Neuronal stem cell (in vitro differentiated cells): ENCODE results near the gene ART4.

Experiments used
- DNase-seq: peaks from one replicate; pipeline ENCODE4 v3.0.0-alpha.2; 2013; ENCODE audit warnings: low spot score
- H2AFZ ChIP-seq: one replicate; pipeline ENCODE4 v1.6.1; 2013; ENCODE audit warnings: mild to moderate bottlenecking, low read length, inconsistent platforms
- H2AK5ac ChIP-seq: 2 replicates; pipeline ENCODE4 v1.6.1; 2013; ENCODE audit warnings: low read depth, mild to moderate bottlenecking, inconsistent platforms, low read length, moderate library complexity, mixed read lengths
- H2BK120ac ChIP-seq: 2 replicates; pipeline ENCODE4 v1.6.1; 2013; ENCODE audit warnings: low read depth, mild to moderate bottlenecking, inconsistent platforms, low read length, moderate library complexity, mixed read lengths
- H2BK12ac ChIP-seq: one replicate; pipeline ENCODE4 v1.6.1; 2013; ENCODE audit warnings: low read length, inconsistent platforms
- H2BK15ac ChIP-seq: 2 replicates; pipeline ENCODE4 v1.6.1; 2013; ENCODE audit warnings: mild to moderate bottlenecking, low read length, inconsistent platforms, mixed read lengths
- H2BK5ac ChIP-seq: one replicate; pipeline ENCODE4 v1.6.1; 2013; ENCODE audit warnings: inconsistent platforms, mild to moderate bottlenecking, low read length, moderate library complexity
- H3K14ac ChIP-seq: one replicate; pipeline ENCODE4 v1.6.1; 2013; ENCODE audit warnings: low read length, inconsistent platforms
- H3K18ac ChIP-seq: 2 replicates; pipeline ENCODE4 v1.6.1; 2013; ENCODE audit warnings: low read length, inconsistent platforms
- H3K23ac ChIP-seq: 2 replicates; pipeline ENCODE4 v1.6.1; 2013; ENCODE audit warnings: low read depth, mild to moderate bottlenecking, mixed read lengths, low read length, inconsistent platforms; ENCODE audit not compliant: poor library complexity
- H3K27ac ChIP-seq: replicated peaks from 3 replicates; pipeline ENCODE4 v1.5.1; 2013; ENCODE audit warnings: low read length, inconsistent platforms
- H3K27me3 ChIP-seq, 3 experiments: 2 replicates each; pipeline ENCODE4 v1.6.1; 2013; ENCODE audit warnings: low read length in 3 of 3, mild to moderate bottlenecking in 2 of 3, inconsistent platforms in 1 of 3, low read depth in 1 of 3, mixed read lengths in 1 of 3, moderate library complexity in 1 of 3; ENCODE audit not compliant: control insufficient read depth in 3 of 3, insufficient read depth in 3 of 3
- H3K36me3 ChIP-seq, 2 donors: replicated peaks in 1 of 2; 2 replicates each; pipeline ENCODE4 v1.6.1; 2013; ENCODE audit warnings: low read length in 2 of 2; ENCODE audit not compliant: control insufficient read depth in 2 of 2, insufficient read depth in 2 of 2
- H3K4ac ChIP-seq: 2 replicates; pipeline ENCODE4 v1.6.1; 2013; ENCODE audit warnings: inconsistent platforms, mild to moderate bottlenecking, low read length, moderate library complexity
- H3K4me1 ChIP-seq, 2 donors: 1 replicate in 1 of 2; 2 replicates in 1 of 2; pipeline ENCODE4 v1.6.1; 2013; ENCODE audit warnings: low read length in 2 of 2, low read depth in 1 of 2; ENCODE audit not compliant: control insufficient read depth in 2 of 2, insufficient read depth in 1 of 2
- H3K4me2 ChIP-seq: one replicate; pipeline ENCODE4 v1.6.1; 2013; ENCODE audit warnings: mild to moderate bottlenecking, low read length, inconsistent platforms; ENCODE audit not compliant: insufficient read depth, poor library complexity, severe bottlenecking
- H3K4me3 ChIP-seq, 2 donors: 2 replicates each; pipeline ENCODE4 v1.5.1; 2013; ENCODE audit warnings: low read length in 2 of 2, mild to moderate bottlenecking in 2 of 2, inconsistent platforms in 1 of 2, moderate library complexity in 1 of 2
- H3K79me1 ChIP-seq: one replicate; pipeline ENCODE4 v1.6.1; 2013; ENCODE audit warnings: low read depth, mild to moderate bottlenecking, inconsistent platforms, low read length, moderate library complexity
- H3K9ac ChIP-seq: one replicate; pipeline ENCODE4 v1.6.1; 2013; ENCODE audit warnings: mild to moderate bottlenecking, low read depth, low read length, inconsistent platforms; ENCODE audit not compliant: poor library complexity
- H3K9me3 ChIP-seq, 2 donors: replicated peaks in 1 of 2; 2 replicates each; pipeline versions ENCODE3 to v1.6.1; 2013; ENCODE audit warnings: low read length in 2 of 2, mild to moderate bottlenecking in 2 of 2, inconsistent platforms in 1 of 2, low read depth in 1 of 2, mixed read lengths in 1 of 2, moderate library complexity in 1 of 2; ENCODE audit not compliant: control insufficient read depth in 2 of 2, insufficient read depth in 1 of 2
- H4K8ac ChIP-seq: one replicate; pipeline ENCODE4 v1.6.1; 2013; ENCODE audit warnings: low read depth, mild to moderate bottlenecking, inconsistent platforms, low read length, moderate library complexity
- H4K91ac ChIP-seq: one replicate; pipeline ENCODE4 v1.6.1; 2013; ENCODE audit warnings: low read length, low read depth, mild to moderate bottlenecking, inconsistent platforms; ENCODE audit not compliant: poor library complexity
- WGBS, 2 donors: extraction: QIAGEN DNeasy Blood & Tissue Kit; methylation state at CpG; one replicate each; pipeline ENCODE4 v1.1.7; 2013; ENCODE audit warnings: missing lambda C conversion rate in 2 of 2, mixed read lengths in 1 of 2; ENCODE audit not compliant: insufficient read length in 2 of 2, insufficient replicate concordance in 1 of 2; ENCODE audit errors: extremely low coverage in 2 of 2; 5-methylcytosine and 5-hydroxymethylcytosine counted together

ART4 gene

GRCh38 chr12:14841761-14842160, 1.6 kb downstream of the ART4 start:
- Histone ChIP-seq H4K91ac (no peak overlapping the region), H4K8ac (no peak overlapping the region), H3K36me3 (no peaks in the 10 kb centered on the region), H3K4me1 (peaks cover 0 to 2% of the 10 kb centered on the region in 2 donors), H3K14ac (no peak overlapping the region), H3K4me3 (no peak overlapping the region), H3K18ac (no peak overlapping the region), H3K79me1 (no peaks in the 10 kb centered on the region), H2AK5ac (no peak overlapping the region), H3K9ac (no peak overlapping the region), H3K23ac (no peak overlapping the region), H3K27ac (no peak overlapping the region), H2BK12ac (no peak overlapping the region), H2BK15ac (no peak overlapping the region), H3K9me3 (peaks cover 0 to 4% of the 10 kb centered on the region in 2 donors), H2BK120ac (no peak overlapping the region), H2BK5ac (no peak overlapping the region), H3K4ac (no peak overlapping the region), H3K27me3 (no peaks in the 10 kb centered on the region), H3K4me2 (no peak overlapping the region), H2AFZ (no peak overlapping the region)
- WGBS, 2 donors = no CpG with 5 or more reads among the region's 3 CpGs
- DNase-seq = no peak

DNA sequence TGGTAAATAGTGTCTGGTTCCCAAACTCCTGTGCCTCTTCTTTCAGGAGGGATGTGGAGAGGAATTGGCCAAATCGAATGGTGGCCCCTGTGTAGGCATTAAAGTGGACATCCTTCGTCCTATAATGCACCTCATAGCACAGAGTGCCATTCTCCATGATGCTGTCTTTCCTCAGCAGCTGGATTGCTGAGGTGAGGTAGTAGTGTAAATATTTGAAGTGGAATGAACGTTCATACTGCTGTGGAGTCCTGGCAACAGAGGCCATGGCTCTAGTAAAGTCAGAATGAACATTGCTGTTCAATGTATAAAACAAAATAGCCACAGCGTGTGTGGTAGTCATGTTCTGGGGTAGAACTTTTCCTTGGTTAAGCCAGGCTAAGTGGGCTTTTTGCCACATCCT, 2.7 kb downstream of the ART4 start:
- H3K4me2 ChIP-seq = no peak overlapping the region
- H3K27ac ChIP-seq = no peak overlapping the region
- H2AFZ ChIP-seq = no peak overlapping the region
- H3K27me3 ChIP-seq = no peaks in the 10 kb centered on the region
- H2AK5ac ChIP-seq = no peak overlapping the region
- H4K91ac ChIP-seq = no peak overlapping the region
- no peak for DNase-seq
- H3K9me3 ChIP-seq = peaks cover 0 to 4% of the 10 kb centered on the region in 2 donors
- no peak overlapping the region for H3K4ac ChIP-seq
- no peak overlapping the region for H3K9ac ChIP-seq
- H3K36me3 ChIP-seq = no peaks in the 10 kb centered on the region
- no peak overlapping the region for H2BK12ac ChIP-seq
- no peak overlapping the region for H4K8ac ChIP-seq
- WGBS, 2 donors = no CpG with 5 or more reads among the region's 4 CpGs
- peaks cover 0 to 2% of the 10 kb centered on the region in 2 donors for H3K4me1 ChIP-seq
- H3K4me3 ChIP-seq = no peak overlapping the region
- no peak overlapping the region for H2BK5ac ChIP-seq
- no peak overlapping the region for H2BK120ac ChIP-seq
- H3K14ac ChIP-seq = no peak overlapping the region
- H3K18ac ChIP-seq = no peak overlapping the region
- no peaks in the 10 kb centered on the region for H3K79me1 ChIP-seq
- no peak overlapping the region for H3K23ac ChIP-seq
- no peak overlapping the region for H2BK15ac ChIP-seq

DNA sequence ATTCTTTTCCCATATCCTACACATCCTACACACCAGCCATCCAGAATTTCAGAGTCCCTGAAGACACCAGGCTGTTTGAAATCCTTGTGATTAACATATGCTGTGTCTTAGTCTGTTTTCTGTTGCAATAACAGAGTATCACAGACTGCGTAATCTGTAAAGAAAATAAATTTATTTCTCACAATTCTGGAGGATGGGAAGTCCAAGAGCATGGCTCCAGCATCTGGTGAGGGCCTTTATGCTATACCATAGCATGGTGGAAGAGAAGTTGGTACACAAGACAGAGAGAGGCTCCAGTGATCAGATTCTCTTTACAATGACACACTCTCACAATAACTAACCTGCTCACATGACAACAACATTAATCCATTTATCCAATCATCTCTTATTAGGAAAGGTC, 4.1 kb downstream of the ART4 start:
- Histone ChIP-seq H3K4me1 (peaks cover 2 to 4% of the 10 kb centered on the region in 2 donors), H3K4me2 (no peak overlapping the region), H3K18ac (no peak overlapping the region), H3K27me3 (no peaks in the 10 kb centered on the region), H3K79me1 (no peaks in the 10 kb centered on the region), H2BK120ac (no peak overlapping the region), H3K27ac (no peak overlapping the region), H3K9ac (no peak overlapping the region), H3K4me3 (no peak overlapping the region), H2AFZ (no peak overlapping the region), H3K23ac (no peak overlapping the region), H2BK5ac (no peak overlapping the region), H4K91ac (no peak overlapping the region), H4K8ac (no peak overlapping the region), H3K9me3 (peaks cover 0 to 4% of the 10 kb centered on the region in 2 donors), H3K14ac (no peak overlapping the region), H3K36me3 (no peaks in the 10 kb centered on the region), H2BK12ac (no peak overlapping the region), H2AK5ac (no peak overlapping the region), H3K4ac (no peak overlapping the region), H2BK15ac (no peak overlapping the region)
- no peak for DNase-seq
- no CpG with 5 or more reads among the region's 1 CpG for WGBS, 2 donors

DNA sequence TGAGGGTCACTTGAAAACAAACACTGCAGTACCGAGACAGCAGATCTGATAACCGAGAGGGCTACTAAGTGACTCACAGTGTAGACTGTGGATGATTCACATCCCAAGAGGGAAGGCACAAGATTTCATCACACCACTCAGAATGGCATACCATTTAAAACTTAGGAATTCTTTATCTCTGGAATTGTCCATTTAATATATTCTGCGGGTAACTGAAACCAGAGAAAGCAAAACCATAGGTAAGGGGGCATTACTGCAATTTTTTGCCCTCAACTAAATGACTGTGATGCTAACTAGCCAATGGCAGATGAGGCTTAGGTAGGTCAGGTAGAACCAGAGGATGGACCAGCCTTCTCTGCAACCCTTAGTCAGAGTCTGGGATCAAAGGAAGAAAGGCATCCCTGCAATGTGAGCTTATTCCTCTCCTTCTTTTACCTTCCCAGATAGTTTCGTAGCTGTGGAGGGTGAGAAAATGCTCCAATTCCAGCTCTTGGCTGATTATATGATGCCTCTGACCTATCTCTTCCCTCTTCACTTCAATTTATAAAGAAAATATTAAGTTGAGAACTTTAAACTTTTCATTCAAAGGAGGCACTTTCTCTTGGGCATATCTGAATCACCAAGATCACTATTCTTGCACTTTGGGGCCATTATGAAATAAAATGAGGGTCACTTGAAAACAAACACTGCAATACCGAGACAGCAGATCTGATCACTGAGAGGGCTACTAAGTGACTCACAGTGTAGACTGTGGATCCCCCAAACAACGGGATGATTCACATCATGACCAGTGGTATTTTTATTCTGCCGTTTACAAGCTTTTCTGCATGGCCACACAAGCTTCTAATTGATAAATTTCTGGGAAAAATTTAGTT, 6.8 kb downstream of the ART4 start:
- no peak overlapping the region for H2AFZ ChIP-seq
- no peak overlapping the region for H3K4ac ChIP-seq
- H3K36me3 ChIP-seq = no peaks in the 10 kb centered on the region
- H2AK5ac ChIP-seq = no peak overlapping the region
- DNase-seq = no peak
- no peak overlapping the region for H3K27ac ChIP-seq
- H4K8ac ChIP-seq = no peak overlapping the region
- H4K91ac ChIP-seq = no peak overlapping the region
- no peak overlapping the region for H3K4me2 ChIP-seq
- no CpG with 5 or more reads among the region's 7 CpGs for WGBS, 2 donors
- no peak overlapping the region for H3K23ac ChIP-seq
- H2BK5ac ChIP-seq = no peak overlapping the region
- no peaks in the 10 kb centered on the region for H3K27me3 ChIP-seq
- no peak overlapping the region for H3K9ac ChIP-seq
- H3K18ac ChIP-seq = no peak overlapping the region
- peaks cover 0 to 7% of the 10 kb centered on the region in 2 donors for H3K4me1 ChIP-seq
- peaks cover 0 to 4% of the 10 kb centered on the region in 2 donors for H3K9me3 ChIP-seq
- H2BK15ac ChIP-seq = no peak overlapping the region
- no peaks in the 10 kb centered on the region for H3K79me1 ChIP-seq
- H3K14ac ChIP-seq = no peak overlapping the region
- H2BK12ac ChIP-seq = no peak overlapping the region
- H3K4me3 ChIP-seq = no peak overlapping the region
- H2BK120ac ChIP-seq = no peak overlapping the region
